ENCODE data around the gene ZNF366. TPM values are rescaled to one million over a fixed set of nuclear protein-coding genes. Genes with fewer than 3 reads are reported as not detected.

ZNF366 gene
- total RNA-seq, 4 donors from 2014 or later, result 0.70 to 2.5 (median 1.3) TPM

DNA sequence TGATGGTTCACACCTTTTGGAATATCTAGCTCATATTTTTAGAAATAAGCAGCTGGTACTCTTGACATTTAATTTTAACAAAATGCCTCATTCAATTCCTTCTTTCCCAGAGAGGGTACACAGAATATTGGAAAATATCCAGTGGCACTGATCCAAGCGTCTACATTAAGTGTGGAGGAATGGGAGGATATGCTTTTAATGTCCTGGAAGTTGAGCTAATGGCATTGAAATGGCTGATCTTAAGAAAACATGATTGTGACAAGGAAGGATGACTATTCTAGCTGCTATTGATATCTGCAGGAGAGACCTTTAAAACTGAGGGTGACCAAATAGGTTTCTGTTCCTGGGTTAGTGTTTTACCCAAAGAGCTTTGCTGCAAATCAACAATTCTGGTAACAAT lies 30.0 kb downstream of the ZNF366 start:
- Histone ChIP-seq H3K36me3 (no peaks in the 10 kb centered on the region), H3K9me3 (no peaks in the 10 kb centered on the region), H3K4me1 (no peaks in the 10 kb centered on the region), H3K4me3 (no peak overlapping the region), H3K27ac (no peak overlapping the region), H3K27me3 (no peaks in the 10 kb centered on the region)
- no peak for DNase-seq
- TF ChIP-seq, protein P1, sequence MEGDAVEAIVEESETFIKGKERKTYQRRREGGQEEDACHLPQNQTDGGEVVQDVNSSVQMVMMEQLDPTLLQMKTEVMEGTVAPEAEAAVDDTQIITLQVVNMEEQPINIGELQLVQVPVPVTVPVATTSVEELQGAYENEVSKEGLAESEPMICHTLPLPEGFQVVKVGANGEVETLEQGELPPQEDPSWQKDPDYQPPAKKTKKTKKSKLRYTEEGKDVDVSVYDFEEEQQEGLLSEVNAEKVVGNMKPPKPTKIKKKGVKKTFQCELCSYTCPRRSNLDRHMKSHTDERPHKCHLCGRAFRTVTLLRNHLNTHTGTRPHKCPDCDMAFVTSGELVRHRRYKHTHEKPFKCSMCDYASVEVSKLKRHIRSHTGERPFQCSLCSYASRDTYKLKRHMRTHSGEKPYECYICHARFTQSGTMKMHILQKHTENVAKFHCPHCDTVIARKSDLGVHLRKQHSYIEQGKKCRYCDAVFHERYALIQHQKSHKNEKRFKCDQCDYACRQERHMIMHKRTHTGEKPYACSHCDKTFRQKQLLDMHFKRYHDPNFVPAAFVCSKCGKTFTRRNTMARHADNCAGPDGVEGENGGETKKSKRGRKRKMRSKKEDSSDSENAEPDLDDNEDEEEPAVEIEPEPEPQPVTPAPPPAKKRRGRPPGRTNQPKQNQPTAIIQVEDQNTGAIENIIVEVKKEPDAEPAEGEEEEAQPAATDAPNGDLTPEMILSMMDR (IDR thresholded peaks at IDR 0.05), result no peak
- no peak for TF ChIP-seq POLR2A (IDR thresholded peaks at IDR 0.05)

DNA sequence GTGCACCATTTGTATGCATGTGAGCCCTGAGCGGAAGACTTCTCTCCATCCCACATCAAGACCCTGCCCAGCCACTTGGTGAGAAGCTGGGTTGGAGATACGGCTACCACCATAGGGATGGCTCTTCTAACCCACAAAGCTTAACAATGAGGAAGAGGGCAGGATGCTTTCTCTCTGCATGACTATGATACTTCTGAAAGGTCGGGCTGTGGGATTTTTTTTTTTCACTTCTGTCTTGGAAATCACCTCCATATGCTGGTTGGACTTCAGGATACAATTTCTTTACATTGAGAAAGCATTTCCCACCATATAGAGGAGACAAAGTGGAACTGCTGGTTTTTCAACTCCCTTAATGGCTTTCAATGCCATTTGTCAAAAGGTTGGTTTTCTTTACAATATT lies 30.5 kb downstream of the ZNF366 start:
- no peak overlapping the region for H3K27ac ChIP-seq
- TF ChIP-seq, protein P1 (IDR thresholded peaks at IDR 0.05), result no peak
- no peak for TF ChIP-seq POLR2A (IDR thresholded peaks at IDR 0.05)

GRCh38 chr5:72476275-72476674 lies 30.9 kb downstream of the ZNF366 start:
- no peak for DNase-seq
- Histone ChIP-seq H3K4me1 (no peaks in the 10 kb centered on the region), H3K36me3 (no peaks in the 10 kb centered on the region), H3K4me3 (no peak overlapping the region), H3K9me3 (no peaks in the 10 kb centered on the region), H3K27me3 (no peaks in the 10 kb centered on the region), H3K27ac (no peak overlapping the region)
- TF ChIP-seq POLR2A (IDR thresholded peaks at IDR 0.05), result no peak
- TF ChIP-seq, protein P1 (IDR thresholded peaks at IDR 0.05), result no peak

More for the DNA sequence above, 30.5 kb downstream of the ZNF366 start:
- no peak overlapping the region for H3K4me3 ChIP-seq
- no peaks in the 10 kb centered on the region for H3K36me3 ChIP-seq
- DNase-seq, result no peak
- no peaks in the 10 kb centered on the region for H3K27me3 ChIP-seq
- no peaks in the 10 kb centered on the region for H3K9me3 ChIP-seq
- no peaks in the 10 kb centered on the region for H3K4me1 ChIP-seq

- H3K4me1 ChIP-seq, result no peaks in the 10 kb centered on the region
- no peak overlapping the region for H3K27ac ChIP-seq
- no peaks in the 10 kb centered on the region for H3K27me3 ChIP-seq
- DNase-seq, result no peak
- no peak overlapping the region for H3K4me3 ChIP-seq
- no peak for TF ChIP-seq POLR2A (IDR thresholded peaks at IDR 0.05)
- TF ChIP-seq, protein P1 (IDR thresholded peaks at IDR 0.05), result no peak
- no peaks in the 10 kb centered on the region for H3K36me3 ChIP-seq
- H3K9me3 ChIP-seq, result no peaks in the 10 kb centered on the region
Measured at GRCh38 chr5:72474516-72474915, 32.7 kb downstream of the ZNF366 start.

DNA sequence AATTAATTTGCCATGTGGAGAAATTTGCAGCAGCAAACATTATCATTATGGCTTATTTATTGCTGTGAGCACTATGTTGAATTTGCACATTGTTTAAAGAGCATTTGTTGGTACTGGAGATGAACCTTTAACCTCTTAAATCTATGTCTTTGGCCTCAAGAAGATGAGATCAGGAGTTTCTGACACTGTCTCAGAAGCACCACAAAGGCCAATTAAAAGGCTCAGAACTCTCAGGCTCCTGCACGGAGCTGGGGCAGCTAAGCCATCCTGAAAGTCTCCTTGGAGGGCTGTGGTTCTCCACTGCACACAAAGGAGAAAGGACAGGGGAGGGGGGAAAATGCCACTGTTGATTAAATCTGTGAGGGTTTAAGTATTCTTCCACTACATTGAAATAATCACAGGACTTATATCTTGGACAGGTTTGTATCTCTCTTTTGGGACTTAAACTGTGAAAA lies 33.1 kb downstream of the ZNF366 start:
- no peak for DNase-seq
- H3K36me3 ChIP-seq, result no peaks in the 10 kb centered on the region
- H3K4me1 ChIP-seq, result no peaks in the 10 kb centered on the region
- H3K27ac ChIP-seq, result no peak overlapping the region
- H3K4me3 ChIP-seq, result no peak overlapping the region
- no peaks in the 10 kb centered on the region for H3K27me3 ChIP-seq
- TF ChIP-seq, protein P1 (IDR thresholded peaks at IDR 0.05), result no peak
- no peak for TF ChIP-seq POLR2A (IDR thresholded peaks at IDR 0.05)
- no peaks in the 10 kb centered on the region for H3K9me3 ChIP-seq
